ENCODE results near the gene MSH5.

Gene MSH5

DNA sequence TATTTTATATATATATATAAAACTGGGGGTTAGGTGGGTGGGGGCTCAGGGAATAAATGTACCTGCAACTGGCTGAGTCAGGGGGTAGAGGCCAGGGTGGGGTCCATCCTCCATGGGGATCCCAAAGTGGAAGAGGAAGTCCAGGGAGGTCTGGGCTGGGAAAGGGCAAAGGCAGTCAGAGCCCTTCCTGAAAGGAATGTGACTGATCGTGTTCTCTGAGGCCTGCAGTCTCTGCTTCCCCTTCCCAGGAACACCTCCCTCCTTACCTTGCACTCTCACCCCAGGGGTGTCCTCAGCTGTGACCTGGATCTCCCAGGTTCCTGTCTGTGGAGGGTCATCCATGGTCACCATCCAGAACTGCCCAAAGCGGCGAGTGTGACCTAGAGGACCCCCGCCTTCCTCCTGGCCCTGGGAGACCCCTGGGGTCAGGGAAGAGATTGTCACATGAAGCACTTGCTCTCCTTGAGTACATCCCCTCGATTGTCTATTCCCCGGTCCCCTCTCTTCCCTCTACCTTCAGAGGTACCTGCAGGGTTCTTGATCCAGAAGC is 27.4 kb downstream of the MSH5 start:
- H3K4me3 ChIP-seq (ENCODE audit: low read length): no peak overlapping the region
- no peak for TF ChIP-seq ZNF274 (IDR thresholded peaks at IDR 0.05; ENCODE audit: low read depth, low read length)

DNA sequence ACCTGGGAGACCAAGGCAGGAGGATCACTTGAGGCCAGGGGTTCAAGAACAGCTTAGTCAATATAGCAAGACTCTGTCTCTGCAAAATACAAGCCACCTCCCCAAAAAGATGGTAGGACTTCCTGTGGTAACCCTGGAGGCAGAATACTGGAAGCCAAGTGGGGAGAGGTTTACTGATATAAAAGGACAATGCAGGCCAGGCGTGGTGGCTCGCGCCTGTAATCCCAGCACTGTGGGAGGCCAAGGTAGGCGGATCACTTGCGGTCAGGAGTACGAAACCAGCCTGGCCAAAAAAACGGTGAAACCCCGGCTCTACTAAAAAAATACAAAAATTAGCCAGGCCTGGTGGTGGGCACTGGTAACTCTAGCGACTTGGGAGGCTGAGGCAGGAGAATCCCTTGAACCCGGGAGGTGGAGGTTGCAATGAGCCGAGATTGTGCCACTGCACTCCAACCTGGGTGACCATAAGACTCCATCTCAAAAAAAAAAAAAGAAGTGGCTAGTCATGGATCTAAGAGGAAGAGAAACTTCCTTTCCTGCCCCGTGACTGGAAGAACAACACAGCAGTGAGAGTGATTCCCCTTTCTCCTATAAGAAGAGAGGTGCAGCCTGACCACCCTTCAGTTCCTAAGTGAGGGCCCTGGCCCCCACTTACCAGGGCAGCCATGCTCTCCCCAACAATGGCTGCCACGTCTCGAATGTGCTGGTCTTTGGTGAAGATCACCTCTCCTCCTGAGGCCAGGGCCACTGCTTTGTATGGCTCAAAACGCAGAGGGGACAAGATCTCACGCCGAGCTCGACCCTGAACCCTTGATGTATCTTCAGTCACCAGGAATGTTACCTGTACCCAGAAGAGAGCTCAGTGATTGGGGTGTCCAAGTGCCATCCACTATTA is 28.8 kb downstream of the MSH5 start:
- H3K4me3 ChIP-seq (ENCODE audit: low read length): no peak overlapping the region
- TF ChIP-seq ZNF274 (IDR thresholded peaks at IDR 0.05; ENCODE audit: low read depth, low read length): no peak

DNA sequence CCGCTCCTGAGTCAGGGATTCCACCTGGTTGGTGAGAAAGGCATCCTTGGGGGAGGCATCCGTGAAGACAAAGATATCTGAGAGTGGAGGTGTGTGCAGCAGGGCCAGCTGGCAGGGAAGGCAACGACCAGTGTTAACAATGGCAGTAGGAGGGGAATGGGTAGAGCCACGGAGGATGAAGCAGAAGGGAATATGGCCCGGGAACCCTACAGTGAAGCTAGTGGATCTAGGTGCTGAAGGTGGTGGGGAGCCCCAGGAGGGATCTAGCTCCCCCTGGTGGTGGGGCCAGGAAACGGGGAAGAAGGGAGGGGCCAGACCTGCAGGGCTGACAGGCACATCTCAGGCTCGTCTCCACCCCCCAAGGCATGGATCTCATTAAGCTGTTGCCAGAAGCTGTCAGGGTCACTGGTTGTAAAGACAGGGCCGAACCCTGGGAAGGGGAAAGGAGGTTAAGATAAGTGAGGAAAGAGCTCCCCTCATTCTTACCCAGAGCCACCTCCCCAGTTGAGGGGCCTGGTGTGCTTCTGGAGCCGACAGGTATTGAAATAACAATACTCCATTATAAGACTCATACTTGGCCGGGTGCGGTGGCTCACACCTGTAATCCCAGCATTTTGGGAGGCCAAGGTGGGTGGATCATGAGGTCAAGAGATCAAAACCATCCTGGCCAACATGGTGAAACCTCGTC is 30.0 kb downstream of the MSH5 start:
- no peak for TF ChIP-seq ZNF274 (IDR thresholded peaks at IDR 0.05; ENCODE audit: low read depth, low read length)

DNA sequence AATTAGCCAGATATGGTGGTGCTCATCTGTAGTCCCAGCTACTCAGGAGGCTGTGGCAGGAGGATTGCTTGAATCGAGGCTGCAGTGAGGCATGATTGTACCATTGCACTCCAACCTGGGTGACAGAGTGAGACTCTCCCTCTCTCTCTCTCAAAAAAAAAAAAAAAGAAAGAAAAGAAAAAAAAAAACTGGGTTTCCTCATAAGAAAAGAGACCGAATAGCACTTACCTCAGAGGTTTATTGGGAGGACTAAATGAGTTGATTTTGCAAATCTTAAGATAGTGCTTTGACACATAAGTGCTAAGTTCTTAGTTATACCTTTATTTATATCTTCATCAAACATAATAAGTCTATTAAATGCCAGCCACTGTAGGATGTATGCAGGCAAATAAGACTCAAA is 31.1 kb downstream of the MSH5 start:
- TF ChIP-seq ZNF274 (IDR thresholded peaks at IDR 0.05; ENCODE audit: low read depth, low read length): no peak

More for the DNA sequence above, 30.0 kb downstream of the MSH5 start:
- no peak overlapping the region for H3K4me3 ChIP-seq (ENCODE audit: low read length)

DNA sequence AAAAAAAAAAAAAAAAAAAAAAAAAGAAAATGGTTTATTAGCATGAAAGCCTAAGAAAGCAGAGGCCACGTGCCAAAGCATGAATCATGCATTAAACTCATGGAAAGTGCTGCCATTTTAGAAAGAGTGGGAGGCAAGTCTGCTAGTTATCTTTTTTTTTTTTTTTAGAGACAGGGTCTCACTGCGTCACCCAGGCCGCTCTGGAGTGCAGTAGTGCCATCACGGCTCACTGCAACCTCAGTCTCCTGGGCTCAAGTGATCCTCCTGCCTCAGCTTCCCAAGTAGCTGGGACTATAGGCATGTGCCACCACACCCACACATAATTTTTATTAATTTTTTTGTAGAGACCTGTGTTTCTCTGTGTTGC is 32.2 kb downstream of the MSH5 start:
- no peak overlapping the region for H3K4me3 ChIP-seq (ENCODE audit: low read length)
- no peak for TF ChIP-seq ZNF274 (IDR thresholded peaks at IDR 0.05; ENCODE audit: low read depth, low read length)

More for the DNA sequence above, 31.1 kb downstream of the MSH5 start:
- H3K4me3 ChIP-seq (ENCODE audit: low read length): no peak overlapping the region

DNA sequence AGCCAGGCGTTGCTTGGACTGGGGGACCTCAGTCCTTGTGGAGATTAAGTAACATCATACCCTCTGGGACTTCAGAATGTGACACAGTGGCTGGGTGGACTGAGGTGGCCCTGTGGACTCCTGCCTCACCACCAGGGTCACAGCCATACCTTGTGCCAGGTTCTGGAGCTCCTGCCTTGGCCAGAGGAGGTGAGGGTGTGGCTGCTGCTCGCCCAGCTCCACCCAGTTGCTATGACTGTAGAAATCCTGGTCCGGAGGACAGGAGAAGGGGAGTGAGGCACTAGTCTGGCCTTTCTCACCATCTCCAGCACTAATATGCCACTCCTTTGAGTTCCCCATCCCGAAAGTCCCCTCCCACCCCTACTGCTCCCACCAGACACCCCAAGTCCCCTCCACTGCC is 35.4 kb downstream of the MSH5 start:
- no peak for TF ChIP-seq ZNF274 (IDR thresholded peaks at IDR 0.05; ENCODE audit: low read depth, low read length)
- H3K4me3 ChIP-seq (ENCODE audit: low read length): no peak overlapping the region

DNA sequence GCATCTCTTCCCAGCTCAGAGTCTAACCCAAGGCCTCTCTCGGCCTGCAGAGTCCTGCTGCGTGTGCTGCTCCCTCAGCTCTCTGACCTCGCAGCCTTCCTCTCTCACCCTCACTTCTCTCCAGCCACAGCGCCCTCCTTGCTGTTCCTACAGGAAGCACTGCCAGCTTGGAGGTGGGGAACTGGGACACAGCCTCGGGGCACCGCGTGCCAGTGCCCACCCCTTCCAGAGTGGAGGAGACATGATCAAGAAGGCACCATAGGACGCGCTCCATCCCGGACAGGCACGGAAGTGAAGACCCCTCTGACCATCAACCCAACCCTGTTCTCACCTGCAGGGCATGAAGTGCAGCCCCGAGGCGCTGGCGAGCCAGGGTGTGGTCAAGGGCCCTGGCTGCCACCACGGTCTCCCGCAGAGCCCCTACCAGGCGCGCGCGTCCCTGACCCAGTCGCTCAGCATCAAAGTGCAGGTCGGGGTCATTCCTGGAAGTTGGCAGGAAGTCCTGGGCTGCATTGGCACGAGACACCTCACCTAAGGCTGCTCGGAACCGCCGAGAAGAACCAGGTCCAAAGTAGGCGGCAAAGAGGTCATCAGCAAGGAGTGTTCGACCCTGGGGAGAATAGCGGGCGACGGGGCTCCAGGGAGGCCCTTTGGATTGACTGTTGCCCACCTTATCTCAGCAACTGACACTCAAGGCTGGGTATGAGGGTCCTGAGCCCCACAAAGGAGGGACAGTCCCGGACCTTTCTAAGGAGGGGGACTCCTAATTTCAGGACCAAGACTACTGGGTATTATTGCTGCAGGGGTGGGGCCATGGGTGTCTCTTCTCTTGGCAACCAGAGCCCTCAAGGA is 36.1 kb downstream of the MSH5 start:
- TF ChIP-seq ZNF274 (IDR thresholded peaks at IDR 0.05; ENCODE audit: low read depth, low read length): no peak
- H3K4me3 ChIP-seq (ENCODE audit: low read length): no peak overlapping the region

DNA sequence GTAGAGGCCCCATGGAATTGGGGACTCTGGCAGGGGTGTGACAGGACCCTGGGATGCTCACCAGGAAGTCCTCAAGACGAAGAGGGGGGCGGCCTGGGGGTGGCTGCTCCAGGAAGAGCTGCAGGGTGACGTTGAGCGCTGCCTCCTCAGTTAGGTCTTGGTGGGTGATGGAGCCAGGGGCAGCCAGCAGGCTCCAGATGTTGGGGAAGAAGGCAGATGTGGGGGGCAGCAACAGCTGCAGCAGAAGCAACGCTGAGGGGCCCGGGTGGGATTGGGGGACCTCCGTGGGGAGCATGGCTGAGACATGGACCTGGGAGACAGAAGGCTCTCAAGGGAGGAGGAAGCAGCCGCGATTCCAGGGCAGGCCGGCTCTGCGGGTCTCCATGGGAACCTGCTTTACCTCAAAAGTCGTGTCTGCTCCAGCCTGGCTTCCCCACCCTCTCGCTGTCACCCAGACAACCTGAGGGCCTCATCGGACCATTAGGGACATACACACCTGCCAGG is 36.7 kb downstream of the MSH5 start:
- no peak for TF ChIP-seq ZNF274 (IDR thresholded peaks at IDR 0.05; ENCODE audit: low read depth, low read length)
- no peak overlapping the region for H3K4me3 ChIP-seq (ENCODE audit: low read length)

DNA sequence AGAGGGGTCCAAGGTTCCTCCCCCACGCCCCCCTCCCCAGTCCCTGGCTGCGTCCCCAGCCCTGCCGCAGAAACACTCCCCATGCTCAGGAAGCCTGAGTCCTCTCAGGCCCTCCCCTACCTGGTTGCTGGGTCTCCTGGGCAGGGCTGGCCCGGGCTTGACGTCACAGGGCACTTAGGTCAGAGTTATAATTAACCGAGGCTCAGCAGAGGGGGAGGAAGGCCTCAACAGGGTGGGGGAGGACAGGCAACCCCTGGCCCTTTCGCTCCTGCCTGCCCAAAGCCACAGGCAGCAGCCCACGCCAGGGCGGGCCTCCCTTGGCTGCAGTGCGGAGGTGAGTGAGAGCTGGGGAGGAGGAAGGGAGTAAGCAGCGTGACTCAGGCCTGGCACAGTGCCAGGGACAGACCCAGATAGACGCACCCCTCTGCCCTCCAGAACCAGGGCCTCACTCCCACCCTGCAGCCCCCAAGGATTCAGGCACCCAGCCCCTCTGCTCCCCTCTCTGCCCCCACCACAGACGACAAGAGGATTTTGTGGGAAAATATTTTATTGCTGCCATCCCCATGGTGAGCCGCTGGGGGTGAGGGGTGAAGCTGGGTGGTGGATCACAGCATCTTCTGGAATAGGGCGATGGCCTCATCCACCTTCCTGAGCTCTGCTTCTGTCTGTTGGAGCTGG is 37.3 kb downstream of the MSH5 start, which contains the start of gene VWA7:
Gene VWA7 (minus strand): TSS at position 340 of the 678 bp plus-strand sequence. CDS start 549 bp downstream, outside the sequence.
- no peak within 1 kb of the TSS for H3K4me3 ChIP-seq (ENCODE audit: low read length)
- TF ChIP-seq ZNF274 (IDR thresholded peaks at IDR 0.05; ENCODE audit: low read depth, low read length): no peak

DNA sequence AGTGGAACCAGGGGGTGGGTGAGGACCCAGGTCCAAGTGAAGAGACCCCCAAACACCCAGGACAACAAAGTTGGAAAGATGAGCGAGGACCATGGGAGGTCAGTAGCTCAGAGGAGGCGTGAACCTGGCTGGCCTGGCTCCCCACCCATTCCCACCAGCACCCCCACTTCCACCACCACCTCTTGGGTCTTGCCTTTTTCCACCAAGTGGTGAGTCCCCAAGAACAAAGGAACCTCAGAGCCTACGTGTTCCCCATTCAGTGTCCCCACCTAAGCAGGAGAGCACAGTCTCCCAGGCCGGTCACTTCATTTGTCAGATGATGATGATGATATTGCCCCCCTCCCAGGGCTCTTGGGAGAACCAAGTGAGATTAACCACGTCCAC is 37.9 kb downstream of the MSH5 start:
- no peak for TF ChIP-seq ZNF274 (IDR thresholded peaks at IDR 0.05; ENCODE audit: low read depth, low read length)
- no peak overlapping the region for H3K4me3 ChIP-seq (ENCODE audit: low read length)

DNA sequence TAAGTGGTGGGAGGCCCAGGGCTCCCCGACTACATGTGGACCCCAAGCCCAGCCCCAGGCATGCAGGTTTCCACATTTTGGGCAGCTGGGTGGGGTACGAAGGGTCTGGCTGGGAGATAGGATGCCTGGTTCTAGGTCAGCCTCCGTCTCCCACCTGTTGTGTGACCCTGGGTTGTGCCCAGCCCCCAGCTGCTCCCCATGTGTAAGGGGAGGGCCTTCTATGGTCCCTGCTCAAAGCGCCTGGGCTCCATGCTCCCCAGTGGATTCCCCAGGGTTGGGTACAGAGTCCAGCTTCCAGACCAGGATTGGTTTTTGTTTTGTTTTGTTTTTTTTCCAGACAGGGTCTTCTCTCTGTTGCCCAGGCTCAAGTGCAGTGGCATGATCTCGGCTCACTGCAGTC is 38.4 kb downstream of the MSH5 start:
- TF ChIP-seq ZNF274 (IDR thresholded peaks at IDR 0.05; ENCODE audit: low read depth, low read length): no peak
- no peak overlapping the region for H3K4me3 ChIP-seq (ENCODE audit: low read length)

DNA sequence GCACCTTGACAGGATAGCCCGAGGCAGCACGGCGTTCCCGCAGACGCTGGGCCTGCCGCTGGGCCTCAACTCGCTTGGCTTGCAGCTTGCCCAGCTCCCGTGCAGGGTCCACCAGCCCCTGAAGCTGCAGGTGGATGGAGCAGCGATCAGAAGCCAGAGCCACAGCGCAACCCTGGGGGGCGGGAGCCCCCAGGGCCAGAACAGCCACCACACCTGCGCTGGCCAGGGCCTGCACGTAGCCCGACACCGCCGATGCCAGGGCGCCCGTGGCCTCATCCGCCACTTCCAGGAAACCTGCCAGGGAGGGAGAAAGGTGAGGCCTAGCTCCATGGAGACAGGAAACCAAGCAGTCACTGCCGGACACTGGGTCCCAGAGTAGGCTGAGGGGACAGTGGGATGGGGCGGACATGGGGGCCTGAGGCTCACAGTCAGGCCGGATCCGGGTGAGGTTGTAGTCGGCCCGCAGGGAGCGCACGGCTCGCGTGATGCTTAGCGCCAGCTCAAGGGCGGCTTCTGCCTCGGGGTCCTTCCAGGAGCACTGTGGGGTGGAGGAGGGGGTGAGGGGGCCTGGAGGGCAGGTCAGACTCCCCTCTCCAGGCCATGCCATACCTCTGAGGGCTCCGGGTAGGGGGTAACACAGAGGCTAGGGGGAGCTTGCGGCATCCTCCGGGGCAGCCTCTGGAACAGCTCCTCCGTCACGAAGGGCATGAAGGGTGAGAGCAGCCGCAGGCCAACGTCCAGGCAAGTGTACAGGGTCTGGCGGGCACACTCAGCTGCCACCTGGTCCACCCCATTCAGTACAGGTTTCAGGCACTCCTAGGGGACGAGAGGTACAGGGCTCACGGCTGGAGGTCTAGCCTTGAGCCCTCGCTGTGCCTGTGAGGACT is 39.4 kb downstream of the MSH5 start:
- no peak overlapping the region for H3K4me3 ChIP-seq (ENCODE audit: low read length)
- no peak for TF ChIP-seq ZNF274 (IDR thresholded peaks at IDR 0.05; ENCODE audit: low read depth, low read length)

Measured in GM08714 (cell line).